ENCODE measurements around the gene STH.

DNA sequence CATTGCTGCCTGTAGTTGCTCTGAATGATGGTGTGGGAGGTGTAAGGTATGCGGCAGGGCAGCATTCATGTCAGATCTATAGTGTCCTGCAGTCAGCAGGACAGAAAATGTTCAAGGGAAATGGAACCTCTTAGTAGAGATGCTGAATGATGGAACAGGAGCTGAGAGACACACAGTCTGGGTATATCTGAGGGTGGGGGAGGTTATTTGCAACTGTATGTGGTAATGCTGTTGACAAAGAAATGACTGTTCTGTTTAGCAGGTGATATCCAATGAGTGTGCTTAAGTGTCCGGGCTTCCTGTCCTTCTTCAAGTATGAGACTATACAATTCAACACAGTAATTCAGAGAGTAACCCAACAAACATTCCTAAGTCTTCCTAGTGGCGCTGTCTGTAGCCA lies 46.6 kb downstream of the STH start:
- TF ChIP-seq, protein P1, sequence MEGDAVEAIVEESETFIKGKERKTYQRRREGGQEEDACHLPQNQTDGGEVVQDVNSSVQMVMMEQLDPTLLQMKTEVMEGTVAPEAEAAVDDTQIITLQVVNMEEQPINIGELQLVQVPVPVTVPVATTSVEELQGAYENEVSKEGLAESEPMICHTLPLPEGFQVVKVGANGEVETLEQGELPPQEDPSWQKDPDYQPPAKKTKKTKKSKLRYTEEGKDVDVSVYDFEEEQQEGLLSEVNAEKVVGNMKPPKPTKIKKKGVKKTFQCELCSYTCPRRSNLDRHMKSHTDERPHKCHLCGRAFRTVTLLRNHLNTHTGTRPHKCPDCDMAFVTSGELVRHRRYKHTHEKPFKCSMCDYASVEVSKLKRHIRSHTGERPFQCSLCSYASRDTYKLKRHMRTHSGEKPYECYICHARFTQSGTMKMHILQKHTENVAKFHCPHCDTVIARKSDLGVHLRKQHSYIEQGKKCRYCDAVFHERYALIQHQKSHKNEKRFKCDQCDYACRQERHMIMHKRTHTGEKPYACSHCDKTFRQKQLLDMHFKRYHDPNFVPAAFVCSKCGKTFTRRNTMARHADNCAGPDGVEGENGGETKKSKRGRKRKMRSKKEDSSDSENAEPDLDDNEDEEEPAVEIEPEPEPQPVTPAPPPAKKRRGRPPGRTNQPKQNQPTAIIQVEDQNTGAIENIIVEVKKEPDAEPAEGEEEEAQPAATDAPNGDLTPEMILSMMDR (IDR thresholded peaks at IDR 0.05) = no peak
- no peak for TF ChIP-seq POLR2A (IDR thresholded peaks at IDR 0.05)

Measured in adrenal gland (tissue), 5 donors.